ENCODE data around the gene LHFPL6. TPM values are rescaled to one million over a fixed set of nuclear protein-coding genes. Genes with fewer than 3 reads are reported as not detected.

LHFPL6 gene
- total and polyA plus RNA-seq, 10 of the 15 experiments (the other 5 are each of a cell fraction or from before 2014, with no cell fraction given) = 0.11 to 4.6 (median 0.41) TPM

- in situ Hi-C loops (cut with MboI) = no loop called here
Measured at GRCh38 chr13:39468306-39468705, 134.7 kb downstream of the LHFPL6 start.

More at GRCh38 chr13:39468306-39468705, 134.7 kb downstream of the LHFPL6 start:
- Histone ChIP-seq H3K9me3 (replicated peaks; ENCODE audit: control insufficient read depth, insufficient read depth, low read length) (no peaks in the 10 kb centered on the region), H3K36me3 (ENCODE audit: control insufficient read depth in 2 of 2, insufficient read depth in 2 of 2, low read length in 1 of 2) (no peaks in the 10 kb centered on the region), H3K27ac (ENCODE audit: control insufficient read depth, insufficient read depth) (no peak overlapping the region), H3K4me1 (ENCODE audit: control insufficient read depth, insufficient read depth, low read length) (no peaks in the 10 kb centered on the region), H2AFZ (ENCODE audit: control insufficient read depth, low read depth, low read length) (no peak overlapping the region), H4K20me1 (ENCODE audit: control insufficient read depth, insufficient read depth) (no peaks in the 10 kb centered on the region), H3K4me3 (no peak overlapping the region), H3K4me2 (ENCODE audit: control insufficient read depth, insufficient read depth) (no peak overlapping the region), H3K27me3 (replicated peaks in 1 of 2; ENCODE audit: control insufficient read depth in 2 of 2, insufficient read depth in 2 of 2, low read length in 1 of 2) (no peaks in the 10 kb centered on the region), H3K79me2 (ENCODE audit: control insufficient read depth, insufficient read depth, low read length) (no peaks in the 10 kb centered on the region), H3K9ac (ENCODE audit: control insufficient read depth, insufficient read depth, low read length) (no peak overlapping the region)
- no peak for FAIRE-seq
- ChIA-PET POLR2A (no interaction called here), CTCF (no interaction called here), RAD21 (ENCODE audit: unreplicated experiment) (no interaction called here), SMC1A (ENCODE audit: uncharacterized antibody, unreplicated experiment) (no interaction called here)
- TF ChIP-seq TCF12 (IDR thresholded peaks at IDR 0.05; ENCODE audit: low read depth, low read length) = no peak
- no peak for TF ChIP-seq GATAD2B (conservative IDR thresholded peaks at IDR 0.05; ENCODE audit: low read depth)
- no peak for TF ChIP-seq SUPT20H (IDR thresholded peaks at IDR 0.05; ENCODE audit: borderline replicate concordance, control insufficient read depth, low read depth, low read length)
- no peak for TF ChIP-seq PRDM15 (CRISPR knock-in tag; IDR thresholded peaks at IDR 0.05)
- TF ChIP-seq MTA3 (IDR thresholded peaks at IDR 0.05; ENCODE audit: borderline replicate concordance, low read length) = no peak
- TF ChIP-seq ZBTB40 (IDR thresholded peaks at IDR 0.05; ENCODE audit: borderline replicate concordance) = no peak
- TF ChIP-seq SREBF1 (IDR thresholded peaks at IDR 0.05; ENCODE audit: low read length) = no peak
- no peak for TF ChIP-seq TCF7 (IDR thresholded peaks at IDR 0.05; ENCODE audit: borderline replicate concordance)
- TF ChIP-seq CBX5 (IDR thresholded peaks at IDR 0.05; ENCODE audit: low read depth) = no peak
- TF ChIP-seq POLR2AphosphoS2 (IDR thresholded peaks at IDR 0.05; ENCODE audit: low read depth, low read length) = no peak
- BruUV-seq (replicated peaks) = no TSS peak
- ATAC-seq = no peak
- intact Hi-C loops (cut with micrococcal nuclease; ENCODE audit: unreplicated experiment) = no loop called here
- no peak for DNase-seq (ENCODE audit: low read depth, low spot score)
